Measurements from ENCODE around the gene SLC12A9. TPM values are rescaled to one million over a fixed set of nuclear protein-coding genes. Genes with fewer than 3 reads are reported as not detected.

The SLC12A9 gene, protein sequence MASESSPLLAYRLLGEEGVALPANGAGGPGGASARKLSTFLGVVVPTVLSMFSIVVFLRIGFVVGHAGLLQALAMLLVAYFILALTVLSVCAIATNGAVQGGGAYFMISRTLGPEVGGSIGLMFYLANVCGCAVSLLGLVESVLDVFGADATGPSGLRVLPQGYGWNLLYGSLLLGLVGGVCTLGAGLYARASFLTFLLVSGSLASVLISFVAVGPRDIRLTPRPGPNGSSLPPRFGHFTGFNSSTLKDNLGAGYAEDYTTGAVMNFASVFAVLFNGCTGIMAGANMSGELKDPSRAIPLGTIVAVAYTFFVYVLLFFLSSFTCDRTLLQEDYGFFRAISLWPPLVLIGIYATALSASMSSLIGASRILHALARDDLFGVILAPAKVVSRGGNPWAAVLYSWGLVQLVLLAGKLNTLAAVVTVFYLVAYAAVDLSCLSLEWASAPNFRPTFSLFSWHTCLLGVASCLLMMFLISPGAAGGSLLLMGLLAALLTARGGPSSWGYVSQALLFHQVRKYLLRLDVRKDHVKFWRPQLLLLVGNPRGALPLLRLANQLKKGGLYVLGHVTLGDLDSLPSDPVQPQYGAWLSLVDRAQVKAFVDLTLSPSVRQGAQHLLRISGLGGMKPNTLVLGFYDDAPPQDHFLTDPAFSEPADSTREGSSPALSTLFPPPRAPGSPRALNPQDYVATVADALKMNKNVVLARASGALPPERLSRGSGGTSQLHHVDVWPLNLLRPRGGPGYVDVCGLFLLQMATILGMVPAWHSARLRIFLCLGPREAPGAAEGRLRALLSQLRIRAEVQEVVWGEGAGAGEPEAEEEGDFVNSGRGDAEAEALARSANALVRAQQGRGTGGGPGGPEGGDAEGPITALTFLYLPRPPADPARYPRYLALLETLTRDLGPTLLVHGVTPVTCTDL
- total RNA-seq: 13.4 and 16.2 TPM in 2 replicates

GRCh38 chr7:100852048-100852872 lies at the start of gene SLC12A9:
SLC12A9 (plus strand) TSS chr7:100852713; CDS start chr7:100854198, 1,485 bp downstream.

GRCh38 chr7:100827330-100828226 lies 24.9 kb upstream of the SLC12A9 start, which contains the start of gene EPHB4:
EPHB4 (minus strand) TSS chr7:100827523; CDS start chr7:100827030, 493 bp downstream.

GRCh38 chr7:100867040-100867775 lies 14.7 kb downstream of the SLC12A9 start, which contains the start of gene TRIP6:
TRIP6 (plus strand) TSS chr7:100867387; CDS start chr7:100867498, 111 bp downstream.

DNA sequence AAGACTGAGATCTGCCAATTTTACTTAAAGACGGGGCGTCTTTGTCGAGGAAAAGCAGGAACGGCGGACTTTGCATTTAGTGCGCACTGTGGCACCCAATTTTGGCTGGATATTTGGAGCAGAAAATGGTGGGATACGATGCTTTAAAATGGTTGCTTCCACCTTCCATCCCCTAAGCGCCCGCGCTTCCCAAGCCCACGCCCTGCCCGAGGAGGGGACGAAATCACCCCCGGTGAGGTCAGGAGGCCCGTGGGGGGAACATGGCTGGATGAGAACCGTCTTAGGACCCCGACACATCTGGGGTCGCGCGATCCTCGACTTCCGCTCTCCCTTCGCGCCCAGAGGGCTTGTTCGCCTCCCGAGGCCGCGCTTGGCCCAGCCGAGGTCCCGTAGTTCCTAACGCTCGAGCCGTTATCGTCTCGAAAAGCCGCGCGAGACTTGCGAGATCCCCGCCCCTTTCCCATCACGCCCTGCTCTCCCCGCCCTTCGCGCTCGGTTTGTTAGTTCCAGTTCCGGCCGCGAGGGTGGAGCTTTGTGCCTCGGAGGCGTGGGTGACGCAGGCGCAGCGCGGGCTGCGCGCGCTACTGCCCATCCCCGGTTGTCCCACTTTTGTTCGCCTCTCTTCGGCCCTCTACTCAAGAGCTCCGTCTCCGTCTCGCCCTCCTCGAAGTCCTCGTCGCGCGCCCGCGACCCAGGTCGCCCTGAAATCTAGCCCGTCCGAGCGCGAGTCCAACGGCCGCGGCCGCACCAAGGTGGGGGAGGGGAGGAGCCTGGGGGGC lies 22.3 kb downstream of the SLC12A9 start, which contains the start of gene SRRT:
SRRT (plus strand) TSS at position 527 of the 779 bp plus-strand sequence. CDS start 488 bp downstream, outside the sequence.

GRCh38 chr7:100888988-100889750 lies 36.7 kb downstream of the SLC12A9 start, which contains the start of gene UFSP1:
UFSP1 (minus strand) TSS chr7:100889715; CDS start chr7:100889271, 444 bp downstream.

GRCh38 chr7:100895701-100895955 lies 43.1 kb downstream of the SLC12A9 start, which contains the start of gene ACHE:
ACHE (minus strand) TSS chr7:100895888; CDS start chr7:100894232, 1,656 bp downstream.

Other genes starting within 250 kb of the SLC12A9 start
- gene MOSPD3, start 240.2 kb upstream of the SLC12A9 start, total RNA-seq: 12.8 and 30.7 TPM in 2 replicates
- gene TFR2, start 211.2 kb upstream of the SLC12A9 start, total RNA-seq: 2.9 and 4.5 TPM in 2 replicates
- not detected in 2 replicates for gene ACTL6B, start 196.3 kb upstream of the SLC12A9 start, total RNA-seq
- gene GNB2, start 179.0 kb upstream of the SLC12A9 start, total RNA-seq: 215 and 238 TPM in 2 replicates
- 11.0 and 15.0 TPM in 2 replicates for gene GIGYF1, start 158.5 kb upstream of the SLC12A9 start, total RNA-seq
- 21.5 and 28.7 TPM in 2 replicates for gene POP7, start 146.6 kb upstream of the SLC12A9 start, total RNA-seq
- gene EPO, start 132.2 kb upstream of the SLC12A9 start, total RNA-seq: not detected in 2 replicates
- not detected in 2 replicates for gene ZAN, start 119.1 kb upstream of the SLC12A9 start, total RNA-seq
- 44.4 and 46.8 TPM in 2 replicates for gene EPHB4, start 25.2 kb upstream of the SLC12A9 start, total RNA-seq
- 88.0 and 92.2 TPM in 2 replicates for gene TRIP6, start 14.7 kb downstream of the SLC12A9 start, total RNA-seq
- gene SRRT, start 22.4 kb downstream of the SLC12A9 start, total RNA-seq: 43.1 and 52.2 TPM in 2 replicates
- gene UFSP1, start 37.0 kb downstream of the SLC12A9 start, total RNA-seq: 0.49 and 6.0 TPM in 2 replicates
- gene ACHE, start 43.2 kb downstream of the SLC12A9 start, total RNA-seq: 0.16 TPM in 1 of 2 replicates, not detected in the other
- gene MUC3A, start 96.8 kb downstream of the SLC12A9 start, total RNA-seq: not detected in 2 replicates
- gene MUC12, start 116.9 kb downstream of the SLC12A9 start, total RNA-seq: 5.7 TPM in 1 of 2 replicates, not detected in the other
- gene MUC17, start 167.4 kb downstream of the SLC12A9 start, total RNA-seq: not detected in 2 replicates
- gene TRIM56, start 232.8 kb downstream of the SLC12A9 start, total RNA-seq: 10.8 and 14.7 TPM in 2 replicates